ENCODE measurements around the gene KAZN.

The KAZN gene

GRCh38 chr1:14742181-14742980 lies 143.9 kb downstream of the KAZN start:
- DNase-seq (ENCODE audit: low spot score) = no peak

GRCh38 chr1:14743368-14743767 lies 144.9 kb downstream of the KAZN start:
- no peak for DNase-seq (ENCODE audit: low spot score)

- no peak for DNase-seq (ENCODE audit: low spot score)
Measured at GRCh38 chr1:14745001-14745720, 146.7 kb downstream of the KAZN start.

- DNase-seq (ENCODE audit: low spot score) = no peak
Measured at GRCh38 chr1:14745789-14746188, 147.3 kb downstream of the KAZN start.

GRCh38 chr1:14746393-14746792 lies 147.9 kb downstream of the KAZN start:
- DNase-seq (ENCODE audit: low spot score) = no peak

- DNase-seq (ENCODE audit: low spot score) = no peak
Measured at GRCh38 chr1:14748151-14748550, 149.7 kb downstream of the KAZN start.

GRCh38 chr1:14748977-14749376 lies 150.5 kb downstream of the KAZN start:
- no peak for DNase-seq (ENCODE audit: low spot score)

- DNase-seq (ENCODE audit: low spot score) = no peak
Measured at GRCh38 chr1:14750490-14750889, 152.0 kb downstream of the KAZN start.

GRCh38 chr1:14755518-14756252 lies 157.2 kb downstream of the KAZN start:
- no peak for DNase-seq (ENCODE audit: low spot score)

- no peak for DNase-seq (ENCODE audit: low spot score)
Measured at GRCh38 chr1:14756589-14757285, 158.3 kb downstream of the KAZN start.

- no peak for DNase-seq (ENCODE audit: low spot score)
Measured at GRCh38 chr1:14757286-14757625, 158.8 kb downstream of the KAZN start.

GRCh38 chr1:14759042-14759818 lies 160.7 kb downstream of the KAZN start:
- no peak for DNase-seq (ENCODE audit: low spot score)

- DNase-seq (ENCODE audit: low spot score) = no peak
Measured at GRCh38 chr1:14759843-14760242, 161.4 kb downstream of the KAZN start.

- DNase-seq (ENCODE audit: low spot score) = no peak
Measured at GRCh38 chr1:14760780-14761179, 162.3 kb downstream of the KAZN start.

GRCh38 chr1:14761291-14762153 lies 163.0 kb downstream of the KAZN start:
- no peak for DNase-seq (ENCODE audit: low spot score)

GRCh38 chr1:14763977-14764376 lies 165.5 kb downstream of the KAZN start:
- DNase-seq (ENCODE audit: low spot score) = no peak

GRCh38 chr1:14765773-14766172 lies 167.3 kb downstream of the KAZN start:
- no peak for DNase-seq (ENCODE audit: low spot score)

GRCh38 chr1:14767075-14767474 lies 168.6 kb downstream of the KAZN start:
- DNase-seq (ENCODE audit: low spot score) = peak; percentile 31

GRCh38 chr1:14768582-14769304 lies 170.3 kb downstream of the KAZN start:
- DNase-seq (ENCODE audit: low spot score) = no peak
